Peyer's patch (tissue), 4 donors: ENCODE data around the gene TSPAN18. TPM values are rescaled to one million over a fixed set of nuclear protein-coding genes. Genes with fewer than 3 reads are reported as not detected.

Source experiments
- DNase-seq, 3 donors: peaks; one replicate each; pipeline ENCODE4 v3.0.0-alpha.2; 2017 to 2019
- H3K27ac ChIP-seq, 4 donors: fragments of 200-600 bp; sonication (generic); one replicate each; pipeline ENCODE4 v1.5.1; 2016 to 2019
- H3K27me3 ChIP-seq, 2 donors: fragments of 200-600 bp; sonication (generic); one replicate each; pipeline ENCODE4 v1.5.1; 2019
- H3K36me3 ChIP-seq, 3 donors: fragments of 200-600 bp; sonication (generic); one replicate each; pipeline ENCODE4 v1.5.1; 2016 to 2019
- H3K4me1 ChIP-seq, 4 donors: fragments of 200-600 bp; sonication (generic); one replicate each; pipeline ENCODE4 v1.5.1; 2016 to 2019
- H3K4me3 ChIP-seq, 4 donors: fragments of 200-600 bp; sonication (generic); 1 replicate in 3 of 4; 2 replicates in 1 of 4; pipeline ENCODE4 v1.5.1; 2016 to 2019; ENCODE audit warnings: mild to moderate bottlenecking in 1 of 4
- H3K9me3 ChIP-seq, 4 donors: fragments of 200-600 bp; sonication (generic); one replicate each; pipeline ENCODE4 v1.5.1; 2016 to 2019; ENCODE audit warnings: mild to moderate bottlenecking in 1 of 4
- CTCF ChIP-seq, 6 experiments: fragments of 450-650 bp in 4 of 6; fragments of 200-600 bp in 2 of 6; sonication (generic) in 1 of 6; IDR thresholded peaks; one replicate each; pipeline ENCODE4 v1.5.1; 2017 to 2019; ENCODE audit warnings: antibody characterized with exemption in 6 of 6, mild to moderate bottlenecking in 3 of 6, moderate library complexity in 1 of 6
- POLR2A ChIP-seq, 2 donors: fragments of 450-650 bp; IDR thresholded peaks; one replicate each; pipeline ENCODE4 v1.5.1; 2017; ENCODE audit warnings: antibody characterized with exemption in 2 of 2, mild to moderate bottlenecking in 2 of 2, moderate library complexity in 2 of 2
- total RNA-seq, 4 donors: library from RNA; depleted of rRNA; stranded (reverse); fragments of >200 nt; gene quantifications; one replicate each; pipeline ENCODE4 v1.1.0, GENCODE V29; 2016

TSPAN18 gene
- total RNA-seq, 4 donors from 2014 or later, result 1.1 to 19.8 (median 3.1) TPM

GRCh38 chr11:44904261-44905020 is 177.7 kb downstream of the TSPAN18 start:
- H3K27ac ChIP-seq, result no peak overlapping the region

GRCh38 chr11:44905131-44905866 is 178.5 kb downstream of the TSPAN18 start:
- Histone ChIP-seq H3K9me3 (no peaks in the 10 kb centered on the region), H3K4me1 (peaks cover 0 to 13% (median 4%) of the 10 kb centered on the region in 4 donors), H3K4me3 (no peak overlapping the region), H3K27me3 (no peaks in the 10 kb centered on the region), H3K27ac (no peak overlapping the region), H3K36me3 (no peaks in the 10 kb centered on the region)
- no peak for DNase-seq
- TF ChIP-seq CTCF (IDR thresholded peaks at IDR 0.05), result no peak

More at GRCh38 chr11:44904261-44905020, 177.7 kb downstream of the TSPAN18 start:
- no peaks in the 10 kb centered on the region for H3K36me3 ChIP-seq
- no peak for DNase-seq
- H3K4me1 ChIP-seq, result peaks cover 0 to 13% (median 4%) of the 10 kb centered on the region in 4 donors
- no peaks in the 10 kb centered on the region for H3K9me3 ChIP-seq
- no peaks in the 10 kb centered on the region for H3K27me3 ChIP-seq
- no peak overlapping the region for H3K4me3 ChIP-seq
- TF ChIP-seq POLR2A (IDR thresholded peaks at IDR 0.05), result no peak
- no peak for TF ChIP-seq CTCF (IDR thresholded peaks at IDR 0.05)

- H3K27ac ChIP-seq, result peak overlapping the region in 1 of 4 donors; percentile 75
- no peaks in the 10 kb centered on the region for H3K36me3 ChIP-seq
- H3K9me3 ChIP-seq, result no peaks in the 10 kb centered on the region
- H3K4me1 ChIP-seq, result peaks cover 0 to 18% (median 6%) of the 10 kb centered on the region in 4 donors
- H3K4me3 ChIP-seq, result no peak overlapping the region
- peak in 2 of 3 donors; percentile 67 to 78 for DNase-seq
- no peak for TF ChIP-seq POLR2A (IDR thresholded peaks at IDR 0.05)
- no peak for TF ChIP-seq CTCF (IDR thresholded peaks at IDR 0.05)
- H3K27me3 ChIP-seq, result no peaks in the 10 kb centered on the region
Observed at GRCh38 chr11:44906649-44907048, 179.9 kb downstream of the TSPAN18 start.

- TF ChIP-seq CTCF (IDR thresholded peaks at IDR 0.05), result no peak
- TF ChIP-seq POLR2A (IDR thresholded peaks at IDR 0.05), result no peak
- no peak overlapping the region for H3K27ac ChIP-seq
- H3K4me3 ChIP-seq, result no peak overlapping the region
Observed at GRCh38 chr11:44909557-44909956, 182.8 kb downstream of the TSPAN18 start.

GRCh38 chr11:44910591-44910990 is 183.8 kb downstream of the TSPAN18 start:
- DNase-seq, result no peak
- H3K27ac ChIP-seq, result no peak overlapping the region
- peaks cover 0 to 19% (median 7%) of the 10 kb centered on the region in 4 donors for H3K4me1 ChIP-seq
- TF ChIP-seq CTCF (IDR thresholded peaks at IDR 0.05), result no peak
- TF ChIP-seq POLR2A (IDR thresholded peaks at IDR 0.05), result no peak
- no peak overlapping the region for H3K4me3 ChIP-seq
- H3K9me3 ChIP-seq, result no peaks in the 10 kb centered on the region
- H3K27me3 ChIP-seq, result no peaks in the 10 kb centered on the region
- H3K36me3 ChIP-seq, result no peaks in the 10 kb centered on the region

More at GRCh38 chr11:44909557-44909956, 182.8 kb downstream of the TSPAN18 start:
- H3K4me1 ChIP-seq, result peaks cover 0 to 19% (median 6%) of the 10 kb centered on the region in 4 donors
- DNase-seq, result no peak
- H3K27me3 ChIP-seq, result no peaks in the 10 kb centered on the region
- no peaks in the 10 kb centered on the region for H3K36me3 ChIP-seq
- H3K9me3 ChIP-seq, result no peaks in the 10 kb centered on the region
